B cell (primary cell): Measurements from ENCODE around the gene B4GALNT3. TPM values are rescaled to one million over a fixed set of nuclear protein-coding genes. Genes with fewer than 3 reads are reported as not detected.

Experiments used
- ATAC-seq: fragments of 200-7000 bp; cut with Tn5 transposase; one replicate; pipeline ENCODE4 v1.10.0; 2021; ENCODE audit warnings: low read depth, mild to moderate bottlenecking, moderate number of reproducible peaks, moderate library complexity
- CTCF ChIA-PET: fragments of 350-600 bp; sonication (Branson Sonifier 250); formaldehyde crosslinking; loops from one replicate; lab custom pipeline; 2021; ENCODE audit warnings: antibody characterized with exemption, inconsistent platforms; lab: Charles Lee
- POLR2A ChIA-PET: fragments of 350-600 bp; sonication (Branson Sonifier 250); formaldehyde crosslinking; loops from one replicate; lab custom pipeline; 2021; ENCODE audit warnings: antibody characterized with exemption; lab: Charles Lee
- DNase-seq: peaks from one replicate; pipeline ENCODE4 v3.0.0; 2013
- H2AFZ ChIP-seq: 2 replicates; pipeline ENCODE4 v1.6.1; 2012; ENCODE audit warnings: mild to moderate bottlenecking, low read depth, low read length; ENCODE audit not compliant: insufficient read depth, poor library complexity, severe bottlenecking
- H3K27ac ChIP-seq, 2 donors: 1 replicate in 1 of 2; 2 replicates in 1 of 2; pipeline ENCODE4 v1.5.1; 2012 to 2013; ENCODE audit warnings: low read length in 2 of 2, mild to moderate bottlenecking in 2 of 2, moderate library complexity in 1 of 2
- H3K27me3 ChIP-seq, 4 experiments: fragments of 200-600 bp in 1 of 4; sonication (generic) in 1 of 4; replicated peaks in 1 of 4; 1 replicate in 2 of 4; 2 replicates in 2 of 4; pipeline versions ENCODE4 v1.6.1 to v1.7.0; 2013 to 2016; ENCODE audit warnings: low read length in 3 of 4, mild to moderate bottlenecking in 2 of 4, mixed read lengths in 1 of 4, moderate library complexity in 1 of 4; ENCODE audit not compliant: insufficient read depth in 4 of 4, control insufficient read depth in 3 of 4; ENCODE audit errors: control extremely low read depth in 1 of 4
- H3K36me3 ChIP-seq, 2 experiments: replicated peaks in 1 of 2; 1 replicate in 1 of 2; 2 replicates in 1 of 2; pipeline versions ENCODE4 v1.6.1 to v1.7.1; 2013; ENCODE audit warnings: low read length in 1 of 2; ENCODE audit not compliant: insufficient read depth in 2 of 2, control insufficient read depth in 1 of 2; ENCODE audit errors: control extremely low read depth in 1 of 2, extremely low read depth in 1 of 2
- H3K4me1 ChIP-seq, 2 donors: fragments of 200-600 bp in 1 of 2; sonication (generic) in 1 of 2; 1 replicate in 1 of 2; 2 replicates in 1 of 2; pipeline versions ENCODE4 v1.5.1 to v1.6.1; 2013 to 2017; ENCODE audit warnings: low read length in 2 of 2; ENCODE audit not compliant: control insufficient read depth in 2 of 2, insufficient read depth in 2 of 2
- H3K4me2 ChIP-seq: replicated peaks from 2 replicates; pipeline ENCODE3; 2012; ENCODE audit warnings: mild to moderate bottlenecking, low read depth, low read length; ENCODE audit not compliant: poor library complexity, severe bottlenecking
- H3K4me3 ChIP-seq, 5 experiments: fragments of 200-600 bp in 1 of 5; sonication (generic) in 1 of 5; 1 replicate in 3 of 5; 2 replicates in 2 of 5; pipeline versions ENCODE4 v1.5.1 to v1.7.0; 2011 to 2016; ENCODE audit warnings: low read length in 4 of 5, mild to moderate bottlenecking in 4 of 5, low read depth in 2 of 5, control low read depth in 1 of 5, moderate library complexity in 1 of 5; ENCODE audit not compliant: insufficient read depth in 1 of 5; ENCODE audit errors: control extremely low read depth in 1 of 5, extremely low read depth in 1 of 5
- H3K79me2 ChIP-seq: fragments of 200-600 bp; sonication (generic); one replicate; pipeline ENCODE4 v1.6.0; 2016; ENCODE audit warnings: low read length; ENCODE audit not compliant: control insufficient read depth, insufficient read depth
- H3K9ac ChIP-seq: fragments of 200-600 bp; sonication (generic); 2 replicates; pipeline ENCODE4 v1.6.1; 2017; ENCODE audit warnings: mild to moderate bottlenecking, low read length, moderate library complexity
- H3K9me3 ChIP-seq, 3 donors: one replicate each; pipeline versions ENCODE4 v1.6.1 to v1.7.1; 2013; ENCODE audit warnings: low read length in 2 of 3; ENCODE audit not compliant: control insufficient read depth in 2 of 3, insufficient read depth in 1 of 3; ENCODE audit errors: control extremely low read depth in 1 of 3
- H4K20me1 ChIP-seq: 2 replicates; pipeline ENCODE4 v1.6.0; 2012; ENCODE audit warnings: mild to moderate bottlenecking, low read length; ENCODE audit not compliant: insufficient read depth, control insufficient read depth, poor library complexity, severe bottlenecking
- H3K27ac Mint-ChIP-seq: one replicate; pipeline ENCODE4 v1.8.0; 2021; ENCODE audit warnings: mixed read lengths
- H3K27me3 Mint-ChIP-seq: one replicate; pipeline ENCODE4 v1.8.0; 2021; ENCODE audit warnings: mixed read lengths
- H3K4me1 Mint-ChIP-seq: one replicate; pipeline ENCODE4 v1.8.0; 2021; ENCODE audit warnings: mixed read lengths
- H3K4me3 Mint-ChIP-seq: one replicate; pipeline ENCODE4 v1.8.0; 2021; ENCODE audit warnings: mixed read lengths
- H3K9me3 Mint-ChIP-seq: one replicate; pipeline ENCODE4 v1.8.0; 2022; ENCODE audit warnings: mixed read lengths; ENCODE audit not compliant: insufficient read depth
- EZH2 ChIP-seq: IDR thresholded peaks from 2 replicates; pipeline ENCODE4 v1.6.1; 2012; ENCODE audit warnings: borderline replicate concordance, low read depth, mild to moderate bottlenecking, moderate library complexity, low read length; ENCODE audit not compliant: insufficient read depth, poor library complexity, severe bottlenecking
- WGBS: methylation state at CpG from one replicate; pipeline ENCODE4 v1.1.5; 2013; ENCODE audit warnings: missing lambda C conversion rate; ENCODE audit not compliant: insufficient coverage; 5-methylcytosine and 5-hydroxymethylcytosine counted together
- intact Hi-C: fragments of 100-400 bp; cut with micrococcal nuclease; formaldehyde crosslinking; loops from one replicate; pipeline ENCODE4 v1.10.0; 2022
- polyA plus RNA-seq: library from polyadenylated mRNA; depleted of rRNA; stranded (reverse); fragments of >200 nt; gene quantifications from 2 replicates; pipeline ENCODE4 v1.2.3, GENCODE V29; 2012
- total RNA-seq, 2 donors: library from RNA; stranded (reverse); fragments of 120-200 nt in 1 of 2; gene quantifications; 1 replicate in 1 of 2; 2 replicates in 1 of 2; pipeline versions ENCODE4 v1.2.3 to v1.2.4, GENCODE V29; 2013 to 2022
- TF ChIP-seq, protein P1 (sequence below): fragments of 200-600 bp; IDR thresholded peaks from one replicate; pipeline ENCODE4 v1.8.0; 2022; ENCODE audit warnings: antibody characterized with exemption, mild to moderate bottlenecking

The B4GALNT3 gene
- total and polyA plus RNA-seq, 2 donors (not counting 1 experiment from before 2014, with no cell fraction given), result 0.25 TPM; not detected in 1

DNA sequence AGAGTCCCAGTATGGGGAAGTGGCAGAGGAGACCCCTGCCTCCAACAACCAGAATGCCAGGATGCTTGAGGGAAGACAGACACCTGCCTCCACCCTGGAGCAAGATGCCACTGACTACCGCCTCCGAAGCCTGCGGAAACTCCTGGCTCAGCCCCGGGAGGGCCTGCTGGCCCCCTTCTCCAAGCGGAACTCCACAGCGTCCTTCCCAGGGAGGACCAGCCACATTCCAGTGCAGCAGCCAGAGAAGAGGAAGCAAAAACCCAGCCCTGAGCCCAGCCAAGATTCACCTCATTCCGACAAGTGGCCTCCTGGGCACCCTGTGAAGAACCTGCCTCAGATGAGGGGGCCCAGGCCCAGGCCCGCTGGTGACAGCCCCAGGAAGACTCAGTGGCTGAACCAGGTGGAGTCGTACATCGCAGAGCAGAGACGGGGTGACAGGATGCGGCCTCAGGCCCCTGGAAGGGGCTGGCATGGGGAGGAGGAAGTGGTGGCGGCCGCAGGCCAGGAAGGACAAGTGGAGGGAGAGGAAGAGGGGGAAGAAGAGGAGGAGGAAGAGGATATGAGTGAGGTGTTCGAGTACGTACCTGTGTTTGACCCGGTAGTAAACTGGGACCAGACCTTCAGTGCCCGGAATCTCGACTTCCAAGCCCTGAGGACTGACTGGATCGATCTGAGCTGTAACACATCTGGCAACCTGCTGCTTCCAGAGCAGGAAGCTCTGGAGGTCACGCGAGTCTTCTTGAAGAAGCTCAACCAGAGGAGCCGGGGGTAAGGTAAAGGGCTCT lies 93.7 kb downstream of the B4GALNT3 start:
- peak overlapping the region in 4 of 5 experiments; percentile 23 to 52 (median 46) for H3K4me3 ChIP-seq
- no peak for ATAC-seq
- H3K9me3 ChIP-seq, result peaks cover 0 to 6% (median 0%) of the 10 kb centered on the region in 3 donors
- ChIA-PET POLR2A (no interaction called here), CTCF (no interaction called here)
- no peak for DNase-seq
- Mint-ChIP-seq H3K27me3 (peaks cover 37% of the 10 kb centered on the region), H3K4me3 (no peak overlapping the region), H3K9me3 (no peaks in the 10 kb centered on the region), H3K27ac (no peak overlapping the region), H3K4me1 (no peaks in the 10 kb centered on the region)
- peak overlapping the region; percentile 68 for H3K4me2 ChIP-seq
- peak overlapping the region; percentile 46 for H3K9ac ChIP-seq
- H3K27ac ChIP-seq, result peak overlapping the region in 1 of 2 donors; percentile 37
- no peaks in the 10 kb centered on the region for H3K27me3 ChIP-seq
- peaks cover 0 to 6% of the 10 kb centered on the region in 2 donors for H3K4me1 ChIP-seq
- WGBS, result 48% methylated on average over 23 of the region's 23 CpGs
- H3K79me2 ChIP-seq, result no peaks in the 10 kb centered on the region
- no peak for TF ChIP-seq EZH2
- TF ChIP-seq, protein P1, sequence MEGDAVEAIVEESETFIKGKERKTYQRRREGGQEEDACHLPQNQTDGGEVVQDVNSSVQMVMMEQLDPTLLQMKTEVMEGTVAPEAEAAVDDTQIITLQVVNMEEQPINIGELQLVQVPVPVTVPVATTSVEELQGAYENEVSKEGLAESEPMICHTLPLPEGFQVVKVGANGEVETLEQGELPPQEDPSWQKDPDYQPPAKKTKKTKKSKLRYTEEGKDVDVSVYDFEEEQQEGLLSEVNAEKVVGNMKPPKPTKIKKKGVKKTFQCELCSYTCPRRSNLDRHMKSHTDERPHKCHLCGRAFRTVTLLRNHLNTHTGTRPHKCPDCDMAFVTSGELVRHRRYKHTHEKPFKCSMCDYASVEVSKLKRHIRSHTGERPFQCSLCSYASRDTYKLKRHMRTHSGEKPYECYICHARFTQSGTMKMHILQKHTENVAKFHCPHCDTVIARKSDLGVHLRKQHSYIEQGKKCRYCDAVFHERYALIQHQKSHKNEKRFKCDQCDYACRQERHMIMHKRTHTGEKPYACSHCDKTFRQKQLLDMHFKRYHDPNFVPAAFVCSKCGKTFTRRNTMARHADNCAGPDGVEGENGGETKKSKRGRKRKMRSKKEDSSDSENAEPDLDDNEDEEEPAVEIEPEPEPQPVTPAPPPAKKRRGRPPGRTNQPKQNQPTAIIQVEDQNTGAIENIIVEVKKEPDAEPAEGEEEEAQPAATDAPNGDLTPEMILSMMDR, result no peak
- no peaks in the 10 kb centered on the region for H4K20me1 ChIP-seq
- H2AFZ ChIP-seq, result peak overlapping the region; percentile 85
- intact Hi-C loops, result no loop called here
- no peaks in the 10 kb centered on the region for H3K36me3 ChIP-seq

DNA sequence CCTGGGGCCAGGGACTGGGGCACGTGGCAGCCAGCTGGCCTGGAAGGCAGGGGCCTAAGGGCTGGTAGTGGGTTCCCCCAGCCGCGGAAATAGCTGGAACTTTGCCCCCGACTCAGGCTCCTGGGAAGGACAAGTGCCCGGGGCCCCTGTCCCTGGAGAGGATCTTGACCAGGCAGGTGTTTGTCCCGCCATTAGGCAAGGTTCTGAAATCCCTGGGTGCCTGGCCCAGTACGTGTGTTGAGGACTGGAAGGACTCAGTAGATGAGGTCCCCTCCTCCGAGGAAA lies 94.2 kb downstream of the B4GALNT3 start:
- peak overlapping the region in 4 of 5 experiments; percentile 23 to 52 (median 46) for H3K4me3 ChIP-seq
- ATAC-seq (no peak), DNase-seq (no peak)
- H3K79me2 ChIP-seq, result no peaks in the 10 kb centered on the region
- H3K27me3 ChIP-seq, result no peaks in the 10 kb centered on the region
- peak overlapping the region; percentile 85 for H2AFZ ChIP-seq
- H3K9me3 ChIP-seq, result peaks cover 0 to 6% (median 0%) of the 10 kb centered on the region in 3 donors
- H3K4me1 ChIP-seq, result peaks cover 0 to 6% of the 10 kb centered on the region in 2 donors
- ChIA-PET POLR2A (no interaction called here), CTCF (no interaction called here)
- H3K27ac ChIP-seq, result no peak overlapping the region
- H4K20me1 ChIP-seq, result no peaks in the 10 kb centered on the region
- 83% methylated on average over 7 of the region's 8 CpGs for whole genome bisulfite sequencing
- H3K9me3 Mint-ChIP-seq, result no peaks in the 10 kb centered on the region
- peak overlapping the region; percentile 68 for H3K4me2 ChIP-seq
- H3K27ac Mint-ChIP-seq, result no peak overlapping the region
- peaks cover 40% of the 10 kb centered on the region for H3K27me3 Mint-ChIP-seq
- H3K4me3 Mint-ChIP-seq, result no peak overlapping the region
- TF ChIP-seq, protein P1, result no peak
- no peak for TF ChIP-seq EZH2
- intact Hi-C loops, result no loop called here
- H3K36me3 ChIP-seq, result no peaks in the 10 kb centered on the region
- H3K4me1 Mint-ChIP-seq, result no peaks in the 10 kb centered on the region
- H3K9ac ChIP-seq, result peak overlapping the region; percentile 46
